ENCODE data around the gene NCF1.
"Not testable (repeated sequence)": the region's sequence is repeated elsewhere in the genome, so short reads cannot be mapped to it uniquely, and the experiment has no call there.

The NCF1 gene

DNA sequence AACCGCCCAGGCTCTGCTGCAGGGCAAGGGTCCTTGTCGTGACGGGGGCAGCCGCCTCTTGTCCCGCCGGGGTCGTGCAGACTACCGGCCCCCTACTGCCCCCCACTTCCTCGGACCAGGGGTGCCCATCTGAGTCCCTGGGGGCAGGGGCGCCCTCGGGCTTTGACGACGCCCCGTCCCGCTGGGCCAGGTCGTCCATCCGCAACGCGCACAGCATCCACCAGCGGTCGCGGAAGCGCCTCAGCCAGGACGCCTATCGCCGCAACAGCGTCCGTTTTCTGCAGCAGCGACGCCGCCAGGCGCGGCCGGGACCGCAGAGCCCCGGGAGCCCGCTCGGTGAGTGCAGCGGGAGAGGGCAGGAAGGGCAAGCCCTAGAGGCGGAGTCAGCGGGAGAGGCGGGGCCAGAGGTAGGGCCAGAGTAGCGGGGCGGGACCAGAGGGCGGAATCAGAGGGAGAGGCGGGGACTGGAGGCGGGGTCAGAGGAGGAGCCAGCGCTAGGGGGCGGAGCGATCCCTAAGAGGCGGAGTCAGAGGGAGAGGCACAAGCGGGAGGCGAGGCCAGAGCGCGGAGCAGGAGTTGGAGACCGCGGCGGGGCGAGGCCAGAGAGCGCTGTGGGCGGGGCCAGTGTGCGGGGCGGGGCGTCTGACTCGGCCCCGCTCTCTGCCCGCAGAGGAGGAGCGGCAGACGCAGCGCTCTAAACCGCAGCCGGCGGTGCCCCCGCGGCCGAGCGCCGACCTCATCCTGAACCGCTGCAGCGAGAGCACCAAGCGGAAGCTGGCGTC is 14.7 kb downstream of the NCF1 start:
- peak; percentile 88 to 93 (median 92) for DNase-seq (ENCODE audit: low read depth in 3 of 3)

DNA sequence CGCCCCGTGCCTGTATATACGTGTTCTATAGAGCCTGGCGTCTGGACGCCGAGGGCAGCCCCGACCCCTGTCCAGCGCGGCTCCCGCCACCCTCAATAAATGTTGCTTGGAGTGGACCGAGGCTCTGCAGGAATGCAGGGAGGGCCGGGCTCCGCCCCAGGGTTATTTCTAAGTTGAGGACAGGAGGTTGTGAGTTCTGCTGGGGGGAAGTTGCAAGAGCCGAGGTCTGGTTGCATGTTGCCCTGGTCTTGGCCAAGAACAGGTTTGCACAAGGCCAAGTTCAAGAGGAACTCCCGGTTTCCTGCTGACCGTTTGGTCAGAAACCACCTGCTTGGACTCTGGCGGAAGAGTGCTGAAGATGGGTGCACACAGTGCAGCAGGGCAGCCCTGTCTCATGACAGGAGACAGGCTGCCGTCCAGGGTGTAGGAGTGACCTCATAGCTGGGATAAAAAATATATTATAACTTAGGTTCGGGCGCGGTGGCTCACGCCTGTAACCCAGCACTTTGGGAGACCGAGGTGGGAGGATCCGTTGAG is 15.5 kb downstream of the NCF1 start:
- not testable (repeated sequence) for DNase-seq (ENCODE audit: low read depth in 3 of 3)

DNA sequence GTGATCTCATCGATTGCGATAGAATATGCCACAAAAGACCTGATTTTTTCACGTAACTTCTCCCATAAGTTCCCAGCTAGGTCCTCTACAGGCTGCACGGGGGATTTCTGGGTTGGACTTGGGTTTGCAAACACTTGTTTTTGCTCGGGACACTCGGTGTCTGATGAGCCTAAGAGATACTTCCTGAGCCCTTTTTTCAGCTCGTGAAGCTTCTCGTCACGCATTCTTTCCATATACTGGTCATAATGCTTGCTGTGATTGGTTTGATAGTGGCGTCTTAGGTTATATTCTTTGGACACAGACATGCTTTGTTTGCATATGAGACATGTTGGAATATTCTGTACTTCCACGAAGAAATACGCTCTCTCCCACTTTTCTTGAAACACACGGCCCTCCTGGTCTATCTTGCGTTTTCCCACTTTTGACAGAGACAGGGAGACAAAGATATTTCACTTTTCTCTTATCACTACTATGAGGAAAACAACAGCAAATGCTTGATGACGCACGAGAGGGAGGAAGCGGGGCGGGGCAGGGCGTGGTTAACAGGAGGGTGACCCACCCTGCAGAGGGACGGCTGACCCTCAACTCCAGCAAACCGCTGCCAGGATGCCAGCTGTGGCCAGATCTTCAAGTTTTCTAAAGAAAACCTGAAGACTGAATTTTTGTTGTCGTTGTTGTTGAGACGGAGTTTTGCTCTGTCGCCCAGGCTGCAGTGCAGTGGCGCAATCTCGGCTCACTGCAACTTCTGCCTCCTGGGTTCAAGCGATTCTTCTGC is 24.2 kb downstream of the NCF1 start:
- DNase-seq (ENCODE audit: low read depth in 3 of 3): not testable (repeated sequence)

DNA sequence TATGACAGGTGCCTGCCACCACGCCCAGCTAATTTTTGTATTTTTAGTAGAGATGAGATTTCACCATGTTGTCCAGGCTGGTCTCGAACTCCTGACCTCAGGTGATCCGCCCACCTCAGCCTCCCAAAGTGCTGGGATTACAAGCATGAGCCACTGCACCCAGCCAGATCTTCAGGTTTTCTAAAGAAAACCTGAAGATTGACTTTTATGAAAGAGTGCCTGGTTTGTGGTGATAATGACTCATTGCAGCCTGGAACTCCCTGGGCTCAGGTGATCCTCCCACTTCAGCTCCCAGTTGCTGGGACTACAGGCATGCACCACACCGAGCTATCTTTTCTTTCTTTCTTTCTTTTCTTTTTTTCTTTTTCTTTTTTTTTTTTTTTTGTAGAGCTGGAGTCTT is 24.8 kb downstream of the NCF1 start:
- not testable (repeated sequence) for DNase-seq (ENCODE audit: low read depth in 3 of 3)

DNA sequence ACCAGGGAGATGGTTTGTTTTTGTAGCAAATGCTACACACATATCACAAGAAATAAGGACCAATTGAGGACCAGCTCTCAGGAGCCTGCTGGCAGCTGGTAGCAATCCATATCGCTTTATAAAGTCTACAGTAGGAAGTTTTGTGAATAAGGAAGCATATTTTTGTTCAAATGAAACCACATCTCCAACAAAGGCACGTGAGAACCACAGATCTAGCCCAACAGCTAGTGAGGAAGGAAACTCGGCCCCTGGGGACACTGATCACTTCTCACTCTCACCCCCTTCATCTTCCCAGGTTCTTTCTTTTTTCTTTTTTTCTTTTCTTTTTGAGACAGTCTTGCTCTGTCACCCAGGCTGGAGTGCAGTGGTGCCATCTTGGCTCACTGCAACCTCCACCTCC is 42.1 kb downstream of the NCF1 start:
- DNase-seq (ENCODE audit: low read depth in 3 of 3): not testable (repeated sequence)

DNA sequence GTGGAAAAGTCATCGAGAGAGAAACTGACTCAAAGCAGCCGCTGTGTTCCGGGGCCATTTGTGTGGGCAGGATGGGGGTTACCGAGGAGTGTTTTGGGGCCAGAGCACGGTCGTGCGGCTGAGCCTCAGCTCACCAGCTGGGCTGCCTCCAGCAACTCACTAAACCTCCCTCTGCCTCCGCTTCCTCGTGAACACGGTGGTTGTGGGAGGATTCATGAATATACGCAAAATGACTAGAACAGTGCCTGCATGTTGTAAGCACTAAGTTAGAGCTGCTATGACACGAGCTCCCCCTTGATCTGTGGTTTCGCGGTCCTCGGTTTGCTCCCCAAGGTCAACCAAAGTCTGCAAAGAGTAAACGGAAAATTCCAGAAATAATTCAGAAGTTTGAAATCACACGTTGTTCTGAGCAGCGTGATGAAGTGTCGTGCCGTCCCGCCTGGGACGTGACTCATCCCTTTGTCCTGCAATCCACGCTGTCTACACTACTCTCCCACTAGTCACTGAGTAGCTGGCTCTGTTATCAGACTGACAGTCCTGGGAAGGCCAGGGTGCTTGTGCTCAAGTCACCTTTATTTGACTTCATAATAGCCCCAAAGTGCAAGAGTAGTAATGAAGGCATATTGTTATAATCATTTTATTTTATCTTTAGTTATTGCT is 46.5 kb downstream of the NCF1 start:
- not testable (repeated sequence) for DNase-seq (ENCODE audit: low read depth in 3 of 3)

DNA sequence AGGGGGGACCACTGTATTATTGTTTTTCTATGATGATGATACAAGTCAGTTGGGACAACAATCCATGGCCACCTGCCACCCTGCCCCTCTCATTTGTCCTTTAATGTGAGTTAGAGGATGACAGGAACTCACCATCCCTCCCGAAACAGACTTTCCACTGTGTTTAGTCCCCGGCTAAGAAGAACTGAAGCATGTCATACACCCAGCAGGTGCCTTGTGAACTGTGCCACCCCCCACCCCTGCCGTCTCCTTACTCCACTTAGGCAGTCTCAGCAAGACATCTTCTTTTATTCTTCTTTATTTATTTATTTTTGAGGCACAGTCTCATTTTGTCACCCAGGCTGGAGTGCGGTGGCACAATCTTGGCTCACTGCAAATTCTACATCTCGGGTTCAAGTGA is 47.4 kb downstream of the NCF1 start:
- not testable (repeated sequence) for DNase-seq (ENCODE audit: low read depth in 3 of 3)

DNA sequence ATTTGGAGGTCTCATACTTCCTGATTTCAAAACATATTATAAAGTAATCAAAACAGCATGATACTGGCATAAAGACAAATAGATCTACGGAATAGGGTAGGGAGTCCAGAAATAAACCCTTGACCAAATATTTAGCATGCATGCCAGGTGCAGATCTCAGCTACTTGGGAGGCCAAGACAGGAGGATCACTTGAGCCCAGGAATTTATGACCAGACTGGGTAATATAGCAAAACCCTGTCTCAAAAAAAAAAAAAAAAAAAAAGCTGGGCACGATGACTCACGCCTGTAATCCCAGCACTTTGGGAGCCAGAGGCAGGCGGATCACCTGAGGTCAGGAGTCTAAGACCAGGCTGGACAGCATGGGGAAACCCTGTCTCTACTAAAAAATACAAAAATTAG is 56.1 kb downstream of the NCF1 start:
- DNase-seq (ENCODE audit: low read depth in 3 of 3): not testable (repeated sequence)

DNA sequence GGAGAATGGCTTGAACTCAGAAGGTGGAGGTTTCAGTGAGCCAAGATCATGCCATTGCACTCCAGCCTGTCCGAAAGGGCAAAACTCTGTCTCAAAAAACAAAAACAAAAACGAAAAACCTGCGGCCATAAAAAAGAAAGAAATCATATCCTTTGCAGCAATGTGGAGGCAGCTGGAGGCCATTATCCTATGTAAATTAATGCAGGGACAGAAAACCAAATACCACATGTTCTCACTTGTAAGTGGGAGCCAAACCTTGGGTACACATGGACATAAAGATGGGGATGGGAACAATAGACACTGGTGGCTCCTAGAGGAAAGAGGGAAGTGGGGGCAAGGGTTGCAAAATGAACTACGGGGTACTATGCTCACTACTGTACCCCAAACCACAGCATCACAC is 56.6 kb downstream of the NCF1 start:
- DNase-seq (ENCODE audit: low read depth in 3 of 3): not testable (repeated sequence)

All from stimulated activated CD4-positive, alpha-beta T cell treated with anti-CD3 and anti-CD28 coated beads, TNF-alpha, amount 100 ng/mL, for 48 hours (primary cell).